HCT116 (cell line): ENCODE measurements around the gene PXYLP1.

Experiments used
- EZH2 ChIP-seq: fragments of 200-600 bp; sonication (generic); IDR thresholded peaks from 2 replicates; pipeline ENCODE4 v1.6.1; 2017; ENCODE audit warnings: antibody characterized with exemption, mixed run types
- JUND ChIP-seq: IDR thresholded peaks from 2 replicates; pipeline ENCODE4 v1.6.1; 2012
- TF ChIP-seq, protein P1 (sequence below), 3 experiments: fragments of 200-600 bp in 1 of 3; sonication (generic) in 1 of 3; IDR thresholded peaks in 2 of 3; conservative IDR thresholded peaks in 1 of 3; 2 replicates each; pipeline ENCODE4 v1.5.1; 2012 to 2017; ENCODE audit warnings: low read depth in 2 of 3, low read length in 2 of 3, antibody characterized with exemption in 1 of 3, borderline replicate concordance in 1 of 3, control low read depth in 1 of 3, mild to moderate bottlenecking in 1 of 3, mixed read lengths in 1 of 3, mixed run types in 1 of 3, moderate library complexity in 1 of 3; ENCODE audit not compliant: insufficient read depth in 1 of 3

DNA sequence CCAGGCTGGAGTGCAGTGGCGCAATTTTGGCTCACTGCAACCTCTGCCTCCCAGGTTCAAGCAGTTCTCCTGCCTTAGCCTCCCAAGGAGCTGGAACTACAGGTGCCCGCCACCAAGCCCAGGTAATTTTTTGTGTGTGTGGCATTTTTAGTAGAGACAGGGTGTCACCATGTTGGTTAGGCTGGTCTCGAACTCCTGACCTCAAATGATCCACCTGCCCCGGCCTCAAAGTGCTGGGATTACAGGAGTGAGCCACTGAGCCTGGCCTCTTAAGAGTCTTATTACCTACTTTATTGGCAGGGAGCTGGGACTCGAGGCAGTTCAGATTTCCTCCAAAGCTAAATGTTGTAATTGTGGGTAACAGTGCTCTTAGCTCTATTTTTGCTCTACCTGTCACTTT is 16.4 kb downstream of the PXYLP1 start:
- TF ChIP-seq, protein P1, sequence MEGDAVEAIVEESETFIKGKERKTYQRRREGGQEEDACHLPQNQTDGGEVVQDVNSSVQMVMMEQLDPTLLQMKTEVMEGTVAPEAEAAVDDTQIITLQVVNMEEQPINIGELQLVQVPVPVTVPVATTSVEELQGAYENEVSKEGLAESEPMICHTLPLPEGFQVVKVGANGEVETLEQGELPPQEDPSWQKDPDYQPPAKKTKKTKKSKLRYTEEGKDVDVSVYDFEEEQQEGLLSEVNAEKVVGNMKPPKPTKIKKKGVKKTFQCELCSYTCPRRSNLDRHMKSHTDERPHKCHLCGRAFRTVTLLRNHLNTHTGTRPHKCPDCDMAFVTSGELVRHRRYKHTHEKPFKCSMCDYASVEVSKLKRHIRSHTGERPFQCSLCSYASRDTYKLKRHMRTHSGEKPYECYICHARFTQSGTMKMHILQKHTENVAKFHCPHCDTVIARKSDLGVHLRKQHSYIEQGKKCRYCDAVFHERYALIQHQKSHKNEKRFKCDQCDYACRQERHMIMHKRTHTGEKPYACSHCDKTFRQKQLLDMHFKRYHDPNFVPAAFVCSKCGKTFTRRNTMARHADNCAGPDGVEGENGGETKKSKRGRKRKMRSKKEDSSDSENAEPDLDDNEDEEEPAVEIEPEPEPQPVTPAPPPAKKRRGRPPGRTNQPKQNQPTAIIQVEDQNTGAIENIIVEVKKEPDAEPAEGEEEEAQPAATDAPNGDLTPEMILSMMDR (IDR thresholded peaks at IDR 0.05 in 2 of 3, conservative IDR thresholded peaks at IDR 0.05 in 1 of 3; ENCODE audit: borderline replicate concordance in 1 of 3, insufficient read depth in 1 of 3, low read depth in 2 of 3, low read length in 2 of 3) = no peak
- TF ChIP-seq JUND (no peak), EZH2 (no peak)
